Ishikawa (cell line): ENCODE data around the gene ACSM3.

ENCODE experiments used
- CEBPB ChIP-seq: IDR thresholded peaks from 2 replicates; pipeline ENCODE4 v1.6.1; 2012
- CREB1 ChIP-seq: IDR thresholded peaks from 2 replicates; pipeline ENCODE4 v1.6.1; 2012; ENCODE audit warnings: low read depth
- EGR1 ChIP-seq: IDR thresholded peaks from 2 replicates; pipeline ENCODE4 v1.6.1; 2012
- EP300 ChIP-seq: IDR thresholded peaks from 2 replicates; pipeline ENCODE4 v1.6.1; 2012; ENCODE audit warnings: borderline replicate concordance
- FOXM1 ChIP-seq: IDR thresholded peaks from 2 replicates; pipeline ENCODE4 v1.6.1; 2012; ENCODE audit warnings: low read depth, borderline replicate concordance
- NFIC ChIP-seq: IDR thresholded peaks from 2 replicates; pipeline ENCODE4 v1.6.1; 2012
- RAD21 ChIP-seq: IDR thresholded peaks from 2 replicates; pipeline ENCODE4 v1.6.1; 2012; ENCODE audit warnings: low read depth
- TAF1 ChIP-seq: IDR thresholded peaks from 2 replicates; pipeline ENCODE4 v1.6.1; 2012; ENCODE audit warnings: low read depth, mild to moderate bottlenecking
- TCF12 ChIP-seq: IDR thresholded peaks from 2 replicates; pipeline ENCODE4 v1.6.1; 2012; ENCODE audit warnings: low read depth
- TEAD4 ChIP-seq: IDR thresholded peaks from 2 replicates; pipeline ENCODE4 v1.6.1; 2012
- YY1 ChIP-seq: IDR thresholded peaks from 2 replicates; pipeline ENCODE4 v1.6.1; 2012; ENCODE audit warnings: low read depth
- ZBTB7A ChIP-seq: IDR thresholded peaks from 2 replicates; pipeline ENCODE4 v1.6.1; 2012; ENCODE audit warnings: low read depth
- TF ChIP-seq, protein P1 (sequence below): IDR thresholded peaks from 2 replicates; pipeline ENCODE4 v1.6.1; 2012; ENCODE audit warnings: low read depth, mild to moderate bottlenecking
- TF ChIP-seq, protein P2 (sequence below): IDR thresholded peaks from 2 replicates; pipeline ENCODE4 v1.6.1; 2012
- TF ChIP-seq, protein P3 (sequence below): IDR thresholded peaks from 2 replicates; pipeline ENCODE4 v1.6.1; 2012

Gene ACSM3

DNA sequence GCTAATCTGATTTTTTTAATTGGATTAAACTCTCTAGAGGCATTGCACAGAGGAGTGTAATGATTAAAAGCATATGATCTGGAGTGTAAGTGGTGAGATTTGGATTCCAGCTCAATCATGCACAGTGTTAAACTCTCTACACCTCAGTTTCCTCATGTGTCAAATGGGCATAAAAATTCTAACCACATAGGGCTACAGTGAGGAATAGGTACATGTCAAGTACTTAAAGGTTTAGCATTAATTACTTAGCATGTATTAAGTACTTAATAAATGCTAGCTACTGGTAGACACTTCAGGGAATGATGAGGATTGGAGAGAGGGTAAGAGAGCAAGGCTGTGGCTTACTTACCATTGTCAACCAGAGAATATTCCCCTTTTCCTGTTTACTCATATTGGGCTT is 25.3 kb downstream of the ACSM3 start:
- TF ChIP-seq, protein P1, sequence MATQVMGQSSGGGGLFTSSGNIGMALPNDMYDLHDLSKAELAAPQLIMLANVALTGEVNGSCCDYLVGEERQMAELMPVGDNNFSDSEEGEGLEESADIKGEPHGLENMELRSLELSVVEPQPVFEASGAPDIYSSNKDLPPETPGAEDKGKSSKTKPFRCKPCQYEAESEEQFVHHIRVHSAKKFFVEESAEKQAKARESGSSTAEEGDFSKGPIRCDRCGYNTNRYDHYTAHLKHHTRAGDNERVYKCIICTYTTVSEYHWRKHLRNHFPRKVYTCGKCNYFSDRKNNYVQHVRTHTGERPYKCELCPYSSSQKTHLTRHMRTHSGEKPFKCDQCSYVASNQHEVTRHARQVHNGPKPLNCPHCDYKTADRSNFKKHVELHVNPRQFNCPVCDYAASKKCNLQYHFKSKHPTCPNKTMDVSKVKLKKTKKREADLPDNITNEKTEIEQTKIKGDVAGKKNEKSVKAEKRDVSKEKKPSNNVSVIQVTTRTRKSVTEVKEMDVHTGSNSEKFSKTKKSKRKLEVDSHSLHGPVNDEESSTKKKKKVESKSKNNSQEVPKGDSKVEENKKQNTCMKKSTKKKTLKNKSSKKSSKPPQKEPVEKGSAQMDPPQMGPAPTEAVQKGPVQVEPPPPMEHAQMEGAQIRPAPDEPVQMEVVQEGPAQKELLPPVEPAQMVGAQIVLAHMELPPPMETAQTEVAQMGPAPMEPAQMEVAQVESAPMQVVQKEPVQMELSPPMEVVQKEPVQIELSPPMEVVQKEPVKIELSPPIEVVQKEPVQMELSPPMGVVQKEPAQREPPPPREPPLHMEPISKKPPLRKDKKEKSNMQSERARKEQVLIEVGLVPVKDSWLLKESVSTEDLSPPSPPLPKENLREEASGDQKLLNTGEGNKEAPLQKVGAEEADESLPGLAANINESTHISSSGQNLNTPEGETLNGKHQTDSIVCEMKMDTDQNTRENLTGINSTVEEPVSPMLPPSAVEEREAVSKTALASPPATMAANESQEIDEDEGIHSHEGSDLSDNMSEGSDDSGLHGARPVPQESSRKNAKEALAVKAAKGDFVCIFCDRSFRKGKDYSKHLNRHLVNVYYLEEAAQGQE: no peak
- no peak for TF ChIP-seq RAD21
- TF ChIP-seq FOXM1: no peak
- no peak for TF ChIP-seq TCF12

DNA sequence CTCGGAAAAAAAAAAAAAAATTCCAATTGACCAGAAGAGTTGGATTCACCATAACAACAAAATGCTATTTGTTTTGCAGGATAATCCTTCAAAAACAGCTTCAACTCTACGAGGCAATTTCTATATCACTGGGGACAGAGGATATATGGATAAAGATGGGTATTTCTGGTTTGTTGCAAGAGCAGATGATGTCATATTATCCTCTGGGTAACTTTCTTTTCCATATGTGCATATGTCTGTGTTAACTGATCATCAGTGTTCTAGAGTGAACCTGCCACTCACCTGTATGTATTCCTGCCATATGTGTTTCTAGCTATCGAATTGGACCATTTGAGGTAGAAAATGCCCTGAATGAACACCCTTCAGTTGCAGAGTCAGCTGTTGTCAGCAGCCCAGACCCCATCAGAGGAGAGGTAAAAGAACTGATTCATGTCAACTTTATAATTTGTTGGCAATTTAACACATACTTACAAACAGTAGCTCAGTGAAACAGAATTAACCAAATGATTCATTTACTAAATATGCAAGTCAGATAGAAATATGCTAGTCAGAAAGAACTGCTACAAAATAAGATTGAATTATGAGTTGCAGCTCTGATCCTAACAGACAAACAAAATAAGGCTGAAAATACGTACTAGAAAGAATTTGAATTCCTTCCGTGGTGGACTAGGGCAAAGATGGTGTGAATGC is 28.3 kb downstream of the ACSM3 start:
- TF ChIP-seq YY1 (no peak), TCF12 (no peak), EP300 (no peak), FOXM1 (no peak), ZBTB7A (no peak), TEAD4 (no peak)

DNA sequence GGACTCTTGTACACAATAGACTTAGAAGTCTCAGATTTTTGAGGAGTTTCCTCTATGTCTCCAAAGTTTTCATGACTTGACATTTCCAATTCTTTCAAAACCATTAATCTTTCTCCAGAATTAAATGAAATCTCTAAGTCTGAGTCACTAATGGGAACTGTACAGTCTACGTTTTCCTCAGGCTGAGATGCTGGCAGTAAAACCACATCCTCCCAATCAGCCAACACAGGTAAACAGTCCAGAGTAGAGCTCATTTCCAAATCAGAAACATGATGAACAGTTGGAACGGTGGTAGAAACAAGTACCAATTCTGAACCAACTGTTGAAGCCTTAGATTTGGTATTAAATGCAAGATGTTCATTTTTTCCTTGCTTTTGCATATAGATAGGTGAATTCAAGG is 34.5 kb downstream of the ACSM3 start:
- no peak for TF ChIP-seq TCF12
- TF ChIP-seq, protein P2, sequence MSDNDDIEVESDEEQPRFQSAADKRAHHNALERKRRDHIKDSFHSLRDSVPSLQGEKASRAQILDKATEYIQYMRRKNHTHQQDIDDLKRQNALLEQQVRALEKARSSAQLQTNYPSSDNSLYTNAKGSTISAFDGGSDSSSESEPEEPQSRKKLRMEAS: no peak
- TF ChIP-seq, protein P1: no peak
- TF ChIP-seq, protein P3, sequence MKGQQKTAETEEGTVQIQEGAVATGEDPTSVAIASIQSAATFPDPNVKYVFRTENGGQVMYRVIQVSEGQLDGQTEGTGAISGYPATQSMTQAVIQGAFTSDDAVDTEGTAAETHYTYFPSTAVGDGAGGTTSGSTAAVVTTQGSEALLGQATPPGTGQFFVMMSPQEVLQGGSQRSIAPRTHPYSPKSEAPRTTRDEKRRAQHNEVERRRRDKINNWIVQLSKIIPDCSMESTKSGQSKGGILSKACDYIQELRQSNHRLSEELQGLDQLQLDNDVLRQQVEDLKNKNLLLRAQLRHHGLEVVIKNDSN: no peak
- no peak for TF ChIP-seq CEBPB
- no peak for TF ChIP-seq ZBTB7A
- no peak for TF ChIP-seq FOXM1
- TF ChIP-seq EP300: no peak
- no peak for TF ChIP-seq NFIC
- TF ChIP-seq TEAD4: no peak
- TF ChIP-seq EGR1: no peak

DNA sequence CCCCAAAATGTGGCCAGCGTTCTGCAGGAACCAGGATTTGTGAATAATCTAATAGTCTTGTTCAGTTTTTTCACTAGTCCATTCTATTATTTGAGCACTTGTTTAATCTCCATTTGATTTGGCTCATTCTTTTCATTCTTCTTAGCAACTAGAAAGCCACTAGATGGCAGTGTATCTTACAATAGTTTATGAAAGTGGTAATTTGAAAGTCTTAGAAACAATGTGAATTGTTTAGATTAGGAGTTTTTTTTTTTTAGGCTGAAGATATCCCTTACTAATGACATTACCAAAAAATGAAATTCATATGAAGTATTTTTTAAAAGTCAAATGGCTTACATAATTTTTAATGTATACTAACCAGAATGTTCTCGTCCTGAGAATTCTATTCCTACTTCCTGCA is 35.8 kb downstream of the ACSM3 start:
- no peak for TF ChIP-seq ZBTB7A
- TF ChIP-seq FOXM1: no peak
- TF ChIP-seq CEBPB: no peak
- no peak for TF ChIP-seq TCF12
- no peak for TF ChIP-seq CREB1
- no peak for TF ChIP-seq EP300
- TF ChIP-seq RAD21: peak; percentile 37
- no peak for TF ChIP-seq EGR1

DNA sequence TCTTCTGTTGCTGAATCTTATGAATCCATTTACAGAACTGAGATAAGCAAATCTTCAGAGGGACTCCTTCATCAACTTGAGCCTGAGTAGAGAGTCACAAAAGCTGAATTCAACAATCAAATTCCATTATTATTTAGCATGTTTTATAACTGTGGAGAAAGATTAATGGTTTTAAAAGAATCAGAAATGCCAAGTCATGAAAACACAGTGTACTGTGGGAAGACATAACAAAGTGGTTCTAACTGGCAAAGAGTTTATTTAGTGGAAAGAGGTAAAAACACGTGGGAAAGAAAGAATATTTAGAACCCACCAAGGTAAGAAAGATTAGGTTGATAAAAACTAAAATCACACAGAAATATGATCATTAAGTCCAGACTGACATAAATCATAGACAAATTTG is 37.5 kb downstream of the ACSM3 start:
- no peak for TF ChIP-seq ZBTB7A
- TF ChIP-seq, protein P2: no peak
- TF ChIP-seq TEAD4: no peak
- TF ChIP-seq EP300: no peak
- no peak for TF ChIP-seq EGR1

DNA sequence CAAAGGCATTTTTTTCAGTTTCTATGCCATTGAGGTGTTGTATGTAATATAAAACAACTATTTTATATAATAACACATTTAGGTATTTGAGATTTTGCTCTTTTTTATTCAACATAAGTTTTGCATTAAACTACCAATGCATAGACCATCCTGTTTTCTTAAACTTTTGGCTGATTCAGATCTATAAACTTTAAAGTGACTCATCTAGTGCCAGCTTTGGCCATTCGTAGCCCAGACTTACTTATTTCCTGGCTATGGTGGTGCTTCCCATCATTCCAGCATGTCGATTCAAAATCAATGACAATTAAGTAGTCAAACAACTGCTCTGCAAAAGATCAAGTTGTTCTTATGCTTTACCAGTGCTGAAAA is 39.4 kb downstream of the ACSM3 start:
- no peak for TF ChIP-seq EP300
- TF ChIP-seq NFIC: no peak
- no peak for TF ChIP-seq CEBPB
- no peak for TF ChIP-seq ZBTB7A
- no peak for TF ChIP-seq TAF1
- TF ChIP-seq, protein P2: no peak
- no peak for TF ChIP-seq TEAD4
- no peak for TF ChIP-seq FOXM1
- TF ChIP-seq EGR1: no peak
- no peak for TF ChIP-seq TCF12
- no peak for TF ChIP-seq RAD21
- no peak for TF ChIP-seq YY1
- TF ChIP-seq, protein P1: no peak
- TF ChIP-seq, protein P3: no peak
